SK-N-SH (cell line): ENCODE data around the gene GRIN2A. TPM values are rescaled to one million over a fixed set of nuclear protein-coding genes. Genes with fewer than 3 reads are reported as not detected.

Source experiments
- CTCF ChIA-PET: fragments of 300-600, 350-600 bp; formaldehyde crosslinking; extraction: SDS; loops from one replicate; lab custom pipeline; 2021; lab: Yijun Ruan, JAX
- POLR2A ChIA-PET: fragments of 350-600 bp; sonication (Branson Sonifier 250); formaldehyde crosslinking; extraction: SDS; loops from one replicate; lab custom pipeline; 2020; ENCODE audit warnings: antibody characterized with exemption, inconsistent platforms; lab: Yijun Ruan, JAX
- DNase-seq: peaks from one replicate; pipeline ENCODE4 v3.0.0; 2012
- H2AFZ ChIP-seq: fragments of 200-600 bp; sonication (generic); 2 replicates; pipeline ENCODE4 v1.8.1; 2016; ENCODE audit warnings: antibody characterized with exemption, mild to moderate bottlenecking, low read depth
- H3F3A ChIP-seq: fragments of 200-600 bp; sonication (generic); replicated peaks from 2 replicates; pipeline ENCODE3; 2016; ENCODE audit warnings: antibody characterized with exemption, mild to moderate bottlenecking; ENCODE audit not compliant: insufficient read depth
- H3K27ac ChIP-seq, 2 experiments: fragments of 200-500 bp in 1 of 2; fragments of 200-600 bp in 1 of 2; sonication (Bioruptor generic) in 1 of 2; sonication (generic), shearing (Covaris generic) in 1 of 2; 2 replicates each; pipeline versions ENCODE4 v1.5.1 to v1.6.1; 2014 to 2016; ENCODE audit warnings: low read depth in 2 of 2, inconsistent platforms in 1 of 2, low read length in 1 of 2, mild to moderate bottlenecking in 1 of 2, mixed read lengths in 1 of 2
- H3K27me3 ChIP-seq: fragments of 200-600 bp; sonication (generic), shearing (Covaris generic); 2 replicates; pipeline ENCODE4 v1.6.1; 2016; ENCODE audit warnings: mixed run types; ENCODE audit not compliant: insufficient read depth
- H3K36me3 ChIP-seq, 2 experiments: fragments of 200-500 bp in 1 of 2; fragments of 200-600 bp in 1 of 2; sonication (Bioruptor generic) in 1 of 2; sonication (generic) in 1 of 2; replicated peaks in 1 of 2; 2 replicates each; pipeline versions ENCODE3 to v1.5.1; 2014 to 2016; ENCODE audit warnings: low read length in 1 of 2, mild to moderate bottlenecking in 1 of 2; ENCODE audit not compliant: insufficient read depth in 2 of 2, control insufficient read depth in 1 of 2
- H3K4me1 ChIP-seq, 2 experiments: fragments of 200-500 bp in 1 of 2; fragments of 200-600 bp in 1 of 2; sonication (Bioruptor generic) in 1 of 2; sonication (generic), shearing (Covaris generic) in 1 of 2; 2 replicates each; pipeline versions ENCODE4 v1.5.1 to v1.6.1; 2014 to 2016; ENCODE audit warnings: low read depth in 1 of 2, low read length in 1 of 2, mixed run types in 1 of 2; ENCODE audit not compliant: insufficient read depth in 2 of 2, control insufficient read depth in 1 of 2
- H3K4me2 ChIP-seq: fragments of 200-600 bp; sonication (generic), shearing (Covaris generic); 2 replicates; pipeline ENCODE4 v1.6.1; 2017; ENCODE audit warnings: mixed run types
- H3K4me3 ChIP-seq, 2 experiments: fragments of 200-500 bp in 1 of 2; fragments of 200-600 bp in 1 of 2; sonication (Bioruptor generic) in 1 of 2; sonication (generic), shearing (Covaris generic) in 1 of 2; 2 replicates each; pipeline versions ENCODE4 v1.5.1 to v1.8.1; 2014 to 2016; ENCODE audit warnings: low read depth in 2 of 2, inconsistent platforms in 1 of 2, low read length in 1 of 2, mild to moderate bottlenecking in 1 of 2, mixed read lengths in 1 of 2, moderate library complexity in 1 of 2
- H3K79me2 ChIP-seq: fragments of 200-600 bp; sonication (generic); 2 replicates; pipeline ENCODE4 v1.8.1; 2017; ENCODE audit warnings: mild to moderate bottlenecking; ENCODE audit not compliant: insufficient read depth
- H3K9ac ChIP-seq: fragments of 200-600 bp; sonication (generic); 2 replicates; pipeline ENCODE4 v1.6.1; 2017; ENCODE audit warnings: mixed run types
- H3K9me2 ChIP-seq: fragments of 200-600 bp; sonication (generic); 2 replicates; pipeline ENCODE4 v1.6.1; 2017; ENCODE audit warnings: mixed run types
- H3K9me3 ChIP-seq: fragments of 200-600 bp; sonication (generic); 2 replicates; pipeline ENCODE4 v1.6.1; 2017; ENCODE audit warnings: mixed run types, mild to moderate bottlenecking, moderate library complexity
- H4K20me1 ChIP-seq: fragments of 200-600 bp; sonication (generic); 2 replicates; pipeline ENCODE4 v1.6.1; 2017; ENCODE audit warnings: mild to moderate bottlenecking, mixed run types; ENCODE audit not compliant: insufficient read depth
- EP300 ChIP-seq, 2 experiments: IDR thresholded peaks; 2 replicates each; pipeline versions ENCODE4 v1.4.0 to v1.6.1; 2012; ENCODE audit warnings: borderline replicate concordance in 1 of 2, low read depth in 1 of 2, low read length in 1 of 2
- EZH2phosphoT487 ChIP-seq: fragments of 200-600 bp; sonication (generic); IDR thresholded peaks from 2 replicates; pipeline ENCODE4 v1.6.1; 2017; ENCODE audit warnings: low read depth, mixed run types, mild to moderate bottlenecking, antibody characterized with exemption, moderate library complexity, borderline replicate concordance
- GABPA ChIP-seq: IDR thresholded peaks from 2 replicates; pipeline ENCODE4 v1.4.0; 2012; ENCODE audit warnings: low read depth, mild to moderate bottlenecking
- JUND ChIP-seq: IDR thresholded peaks from 2 replicates; pipeline ENCODE4 v1.4.0; 2012
- MEF2A ChIP-seq: IDR thresholded peaks from 2 replicates; pipeline ENCODE4 v1.4.0; 2012; ENCODE audit warnings: low read depth, borderline replicate concordance
- MXI1 ChIP-seq: IDR thresholded peaks from 2 replicates; pipeline ENCODE4 v1.6.1; 2012; ENCODE audit warnings: mild to moderate bottlenecking, low read depth, low read length, improper control_type of control experiment
- NFIC ChIP-seq: IDR thresholded peaks from 2 replicates; pipeline ENCODE4 v1.4.0; 2012; ENCODE audit warnings: borderline replicate concordance
- NRF1 ChIP-seq: IDR thresholded peaks from 2 replicates; pipeline ENCODE4 v1.6.1; 2012; ENCODE audit warnings: low read depth, mild to moderate bottlenecking, low read length
- RAD21 ChIP-seq: IDR thresholded peaks from 2 replicates; pipeline ENCODE4 v1.6.1; 2012; ENCODE audit warnings: mild to moderate bottlenecking, low read length
- RCOR1 ChIP-seq: fragments of 150-350 bp; IDR thresholded peaks from 2 replicates; pipeline ENCODE4 v1.6.1; 2017; ENCODE audit warnings: antibody characterized with exemption, low read length
- REST ChIP-seq: IDR thresholded peaks from 2 replicates; pipeline ENCODE4 v1.6.1; 2012; ENCODE audit warnings: mild to moderate bottlenecking, low read depth, low read length, moderate library complexity
- RFX5 ChIP-seq: IDR thresholded peaks from 2 replicates; pipeline ENCODE4 v1.6.1; 2012; ENCODE audit warnings: mild to moderate bottlenecking, improper control_type of control experiment, low read length
- RXRA ChIP-seq: IDR thresholded peaks from 2 replicates; pipeline ENCODE4 v1.4.0; 2012; ENCODE audit warnings: low read depth, mild to moderate bottlenecking, borderline replicate concordance
- SIN3A ChIP-seq: IDR thresholded peaks from 2 replicates; pipeline ENCODE4 v1.6.1; 2012; ENCODE audit warnings: low read depth, mild to moderate bottlenecking, low read length, moderate library complexity, borderline replicate concordance
- SMC3 ChIP-seq: IDR thresholded peaks from 2 replicates; pipeline ENCODE4 v1.6.1; 2012; ENCODE audit warnings: low read depth, low read length, improper control_type of control experiment
- TCF12 ChIP-seq: IDR thresholded peaks from 2 replicates; pipeline ENCODE4 v1.4.0; 2012
- ZBTB33 ChIP-seq: IDR thresholded peaks from 2 replicates; pipeline ENCODE4 v1.4.0; 2012; ENCODE audit warnings: low read depth, borderline replicate concordance
- WGBS: methylation state at CpG from one replicate; pipeline ENCODE4 v1.1.6; 2017; ENCODE audit warnings: low lambda C conversion rate; 5-methylcytosine and 5-hydroxymethylcytosine counted together
- polyA plus RNA-seq, 3 experiments: library from polyadenylated mRNA; depleted of rRNA; stranded (reverse); fragments of >200 nt; gene quantifications; 2 replicates each; pipeline ENCODE4 v1.2.3, GENCODE V29; 2012
- TF ChIP-seq, protein P1 (sequence below): IDR thresholded peaks from 2 replicates; pipeline ENCODE4 v1.4.0; 2012; ENCODE audit warnings: low read depth

Gene GRIN2A
- polyA plus RNA-seq, 1 of the 3 experiments (the other 2 are of a cell fraction), result not detected

- POLR2A ChIA-PET, result no interaction called here
- no peak for DNase-seq
These were observed 215.6 kb downstream of the GRIN2A start for GRCh38 chr16:9966569-9967157.

More at GRCh38 chr16:9966569-9967157, 215.6 kb downstream of the GRIN2A start:
- Histone ChIP-seq H3K79me2 (no peaks in the 10 kb centered on the region), H3K27ac (no peak overlapping the region), H3K9ac (no peak overlapping the region), H3K9me3 (no peaks in the 10 kb centered on the region), H3K36me3 (no peaks in the 10 kb centered on the region), H3K4me3 (no peak overlapping the region), H2AFZ (no peak overlapping the region), H4K20me1 (no peaks in the 10 kb centered on the region), H3K9me2 (no peaks in the 10 kb centered on the region), H3K4me2 (no peak overlapping the region), H3K27me3 (no peaks in the 10 kb centered on the region), H3F3A (no peaks in the 10 kb centered on the region), H3K4me1 (no peaks in the 10 kb centered on the region)
- WGBS, result 21% methylated on average over 9 of the region's 9 CpGs
- CTCF ChIA-PET, result interaction anchor here (0.8 kb wide), 1 partner anchor 13 kb away, joined by 3 read pairs; no protein-coding TSS in a partner anchor
- TF ChIP-seq EZH2phosphoT487 (no peak), TCF12 (no peak), EP300 (IDR thresholded peaks at IDR 0.05; ENCODE audit: borderline replicate concordance in 1 of 2, low read depth in 1 of 2, low read length in 1 of 2) (no peak), RFX5 (no peak), MEF2A (no peak), SMC3 (no peak), RAD21 (no peak), NRF1 (no peak), NFIC (no peak), MXI1 (no peak), RCOR1 (no peak), RXRA (no peak), JUND (no peak), GABPA (no peak), SIN3A (no peak), REST (no peak), ZBTB33 (no peak)
- TF ChIP-seq, protein P1, sequence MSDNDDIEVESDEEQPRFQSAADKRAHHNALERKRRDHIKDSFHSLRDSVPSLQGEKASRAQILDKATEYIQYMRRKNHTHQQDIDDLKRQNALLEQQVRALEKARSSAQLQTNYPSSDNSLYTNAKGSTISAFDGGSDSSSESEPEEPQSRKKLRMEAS, result no peak
